Measurements from ENCODE around the gene NOMO2. TPM values are rescaled to one million over a fixed set of nuclear protein-coding genes. Genes with fewer than 3 reads are reported as not detected.

Gene NOMO2
- total RNA-seq, 1 donor from 2014 or later, result 327 TPM

Other genes with a start within 250 kb of the NOMO2 start
- 3.5 TPM in 1 of 2 replicates, not detected in the other for gene NPIPA8, start 225.4 kb downstream of the NOMO2 start, total RNA-seq
- gene RPS15A, start 228.2 kb upstream of the NOMO2 start, total RNA-seq, result 1,107 and 1,625 TPM in 2 replicates
- 223 and 465 TPM in 2 replicates for gene ARL6IP1, start 239.5 kb upstream of the NOMO2 start, total RNA-seq

Measured in pulmonary artery endothelial cell (primary cell).